Stimulated activated CD8-positive, alpha-beta memory T cell treated with anti-CD3 and anti-CD28 coated beads, Interleukin-2, amount 100 ng/mL, for 48 hours (primary cell): ENCODE measurements around the gene ARMC6.

ENCODE experiments used
- DNase-seq, 2 donors: peaks; one replicate each; pipeline ENCODE4 v3.0.0-alpha.2; 2020; ENCODE audit warnings: low read depth in 2 of 2

ARMC6 gene

GRCh38 chr19:19054315-19054938 is 21.0 kb downstream of the ARMC6 start:
- no peak for DNase-seq

DNA sequence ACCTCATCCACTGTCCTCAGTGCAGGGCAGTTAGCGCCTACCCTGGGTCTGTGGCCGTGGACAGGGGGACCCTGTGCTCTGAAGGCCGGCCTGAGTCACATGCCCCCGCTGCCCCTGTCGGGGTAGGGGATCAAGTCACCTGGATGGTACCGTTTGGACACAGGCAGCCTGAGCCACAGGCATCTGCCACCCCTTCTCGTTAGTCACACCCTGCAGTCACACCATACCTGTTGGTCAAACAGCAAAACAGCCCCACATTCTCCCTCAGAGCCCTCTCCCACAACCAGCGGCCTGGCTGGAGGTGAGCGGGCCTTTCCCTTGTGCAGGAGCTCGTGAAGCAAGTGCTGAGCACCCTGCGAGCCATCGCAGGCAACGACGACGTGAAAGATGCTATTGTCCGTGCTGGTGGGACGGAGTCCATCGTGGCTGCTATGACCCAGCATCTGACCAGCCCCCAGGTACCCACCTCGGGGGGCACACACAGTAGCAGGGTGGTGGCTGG is 21.6 kb downstream of the ARMC6 start:
- no peak for DNase-seq

- DNase-seq: no peak
Observed at GRCh38 chr19:19055701-19056100, 22.3 kb downstream of the ARMC6 start.

GRCh38 chr19:19056636-19057275 is 23.4 kb downstream of the ARMC6 start:
- DNase-seq: no peak

DNA sequence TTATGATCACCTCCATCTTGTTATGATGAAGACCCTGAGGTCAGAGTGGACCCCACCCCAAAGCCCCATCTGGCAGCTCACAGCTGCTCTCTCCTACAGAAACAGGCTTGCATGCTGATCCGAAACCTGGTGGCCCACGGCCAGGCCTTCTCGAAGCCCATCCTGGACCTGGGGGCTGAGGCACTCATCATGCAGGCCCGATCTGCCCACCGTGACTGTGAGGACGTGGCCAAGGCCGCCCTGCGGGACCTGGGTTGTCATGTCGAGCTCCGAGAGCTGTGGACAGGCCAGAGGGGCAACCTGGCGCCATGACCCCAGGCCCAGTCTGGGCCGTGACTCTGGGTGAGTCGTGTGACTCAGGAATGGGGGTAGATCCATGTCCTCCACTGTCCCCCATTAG is 23.9 kb downstream of the ARMC6 start:
- no peak for DNase-seq

DNA sequence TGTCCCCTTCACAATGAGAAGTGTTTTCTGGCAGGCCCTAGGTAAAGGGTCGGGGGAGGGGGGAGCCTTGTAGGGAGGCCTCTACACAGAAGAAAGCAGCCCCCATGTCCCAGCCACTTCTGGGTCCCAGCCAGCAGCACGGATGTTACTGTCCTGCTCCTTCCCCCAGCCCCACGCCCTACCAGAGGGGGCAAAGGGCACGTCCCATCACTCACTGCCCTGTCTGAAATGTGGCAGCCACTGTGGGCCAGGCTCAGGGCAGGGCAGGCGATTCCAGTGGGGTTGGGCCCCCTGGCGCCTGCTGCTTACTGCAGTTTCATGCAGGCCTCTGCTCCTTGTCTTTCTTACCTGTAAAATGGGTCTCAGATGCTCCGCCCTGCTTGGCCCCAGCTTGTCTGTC is 24.3 kb downstream of the ARMC6 start:
- no peak for DNase-seq

DNA sequence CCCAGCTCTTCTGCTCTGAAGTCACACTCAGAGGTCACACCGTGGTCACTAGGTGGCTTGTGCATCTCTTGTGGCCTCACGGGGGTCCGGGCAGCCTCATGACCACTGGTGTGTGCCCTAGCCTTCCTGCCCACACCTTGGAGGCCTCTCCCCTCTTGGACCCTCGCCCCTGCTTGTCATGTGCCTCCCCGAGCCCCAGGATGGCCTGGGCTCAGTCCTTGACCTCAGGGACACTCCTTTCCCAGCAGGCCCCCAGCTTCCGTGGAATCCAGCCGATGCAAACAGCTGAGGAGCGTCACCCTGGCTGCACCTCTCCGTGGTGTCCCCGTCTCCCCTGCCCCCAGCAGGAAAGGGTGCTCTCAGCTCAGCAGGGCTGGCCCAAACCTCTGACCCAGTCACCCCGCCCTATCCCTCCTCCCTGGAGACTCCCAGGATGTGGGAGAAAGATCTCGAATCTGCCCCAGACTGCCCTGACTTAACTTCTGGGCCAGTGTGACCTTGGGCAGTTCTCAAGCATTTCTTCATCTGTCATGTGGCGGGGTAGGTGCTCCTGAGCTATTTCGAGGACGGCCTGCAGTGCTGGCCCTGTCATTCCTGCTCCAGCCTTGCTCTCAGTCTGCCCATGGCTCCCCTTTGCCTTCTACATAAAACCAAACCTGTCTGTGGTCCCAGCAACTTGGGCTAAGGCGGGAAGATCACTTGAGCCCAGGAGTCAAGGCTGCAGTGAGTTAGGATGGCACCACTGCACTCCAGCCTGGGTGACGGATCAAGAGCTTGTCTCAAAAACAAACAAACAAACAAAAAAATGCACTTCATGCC is 25.8 kb downstream of the ARMC6 start:
- no peak for DNase-seq

- DNase-seq: no peak
Observed at GRCh38 chr19:19059837-19060611, 26.6 kb downstream of the ARMC6 start.

- no peak for DNase-seq
Observed at GRCh38 chr19:19061506-19061905, 28.1 kb downstream of the ARMC6 start.

DNA sequence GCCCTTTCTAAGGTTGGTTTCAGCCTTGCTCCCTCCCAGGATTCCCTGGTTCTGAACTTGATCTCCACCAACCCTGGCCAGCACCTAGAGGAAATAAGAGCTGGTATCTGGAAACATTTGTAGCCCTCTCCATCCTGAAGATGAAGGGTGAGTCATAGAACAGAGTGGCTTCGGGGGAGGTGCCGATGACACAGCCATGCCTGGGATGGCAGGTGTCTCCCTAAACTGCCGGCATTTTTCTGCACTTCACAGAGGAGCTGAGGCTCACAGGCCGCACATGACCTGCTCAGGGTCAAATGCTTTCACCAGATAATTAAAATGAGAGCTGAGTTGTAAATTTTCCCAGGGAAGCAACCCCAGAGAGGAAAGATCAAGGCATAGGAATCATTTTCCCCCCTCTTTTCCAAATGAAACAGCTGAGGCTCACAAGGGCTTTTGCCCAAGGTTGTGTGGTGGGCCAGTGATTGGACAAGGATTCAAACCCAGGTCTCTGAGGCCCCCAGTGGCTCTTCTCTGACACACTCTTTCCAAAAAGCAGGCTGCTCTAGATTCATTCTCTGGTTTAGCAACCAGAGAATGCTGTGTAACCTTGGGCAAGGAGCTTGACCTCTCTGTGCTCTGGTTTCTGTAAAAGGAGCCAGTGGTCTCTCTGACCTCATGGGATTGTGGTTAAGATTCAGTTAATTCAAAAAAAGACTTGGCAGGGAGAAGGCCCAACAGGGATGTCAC is 29.2 kb downstream of the ARMC6 start:
- peak in 1 of 2 donors; percentile 28 for DNase-seq

GRCh38 chr19:19063183-19064097 is 30.0 kb downstream of the ARMC6 start, which contains the start of gene SLC25A42:
Gene SLC25A42 (plus strand): TSS chr19:19063994. CDS start chr19:19096125, 32,131 bp downstream.
- peak; percentile 94 to 97 for DNase-seq

- peak in 1 of 2 donors; percentile 10 for DNase-seq
Observed at GRCh38 chr19:19064098-19064722, 30.8 kb downstream of the ARMC6 start.

DNA sequence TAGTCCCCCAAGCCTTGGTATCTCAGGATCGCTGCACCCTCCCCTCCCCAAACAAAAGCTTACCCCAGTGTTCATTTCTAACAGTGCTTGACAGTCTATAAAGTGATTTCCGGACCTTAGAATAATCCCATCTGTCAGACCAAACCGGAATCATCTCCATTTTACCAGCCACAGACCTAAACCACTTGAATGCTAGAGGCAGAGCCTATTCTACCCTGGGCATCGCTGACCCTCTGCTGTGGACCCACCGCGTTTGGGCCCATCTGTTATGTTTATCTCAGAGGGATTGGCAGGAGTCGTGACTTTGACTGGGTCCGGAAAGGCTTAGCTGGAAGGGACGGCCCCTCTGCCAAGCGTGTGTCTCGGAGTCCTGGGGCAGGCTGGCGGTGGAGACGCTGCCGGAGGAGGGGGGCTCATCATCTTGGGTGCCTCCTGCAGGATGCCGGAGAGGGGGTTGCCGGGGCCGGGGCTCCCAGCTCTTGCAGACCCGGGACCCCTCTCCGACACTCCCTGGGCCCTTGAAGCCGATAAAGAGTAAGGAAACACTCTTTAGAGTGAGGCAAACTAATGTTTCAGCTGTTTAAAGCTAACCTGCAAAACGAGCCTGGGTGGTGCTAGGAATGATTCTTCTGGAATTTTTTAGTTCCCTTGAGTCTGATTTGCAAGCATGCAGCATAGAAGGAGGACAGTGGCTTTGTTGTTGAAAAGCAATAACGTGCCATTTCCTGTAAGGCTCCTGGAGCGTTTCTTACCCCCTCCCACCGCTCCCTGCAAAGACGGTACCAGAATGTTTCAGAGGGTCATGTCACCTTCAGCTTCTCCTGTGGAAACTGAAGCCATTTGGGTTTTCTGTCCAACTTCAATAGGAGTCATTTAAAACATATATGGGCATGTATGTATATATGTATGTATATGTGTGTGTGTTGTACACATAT is 31.7 kb downstream of the ARMC6 start:
- peak; percentile 17 to 31 for DNase-seq

DNA sequence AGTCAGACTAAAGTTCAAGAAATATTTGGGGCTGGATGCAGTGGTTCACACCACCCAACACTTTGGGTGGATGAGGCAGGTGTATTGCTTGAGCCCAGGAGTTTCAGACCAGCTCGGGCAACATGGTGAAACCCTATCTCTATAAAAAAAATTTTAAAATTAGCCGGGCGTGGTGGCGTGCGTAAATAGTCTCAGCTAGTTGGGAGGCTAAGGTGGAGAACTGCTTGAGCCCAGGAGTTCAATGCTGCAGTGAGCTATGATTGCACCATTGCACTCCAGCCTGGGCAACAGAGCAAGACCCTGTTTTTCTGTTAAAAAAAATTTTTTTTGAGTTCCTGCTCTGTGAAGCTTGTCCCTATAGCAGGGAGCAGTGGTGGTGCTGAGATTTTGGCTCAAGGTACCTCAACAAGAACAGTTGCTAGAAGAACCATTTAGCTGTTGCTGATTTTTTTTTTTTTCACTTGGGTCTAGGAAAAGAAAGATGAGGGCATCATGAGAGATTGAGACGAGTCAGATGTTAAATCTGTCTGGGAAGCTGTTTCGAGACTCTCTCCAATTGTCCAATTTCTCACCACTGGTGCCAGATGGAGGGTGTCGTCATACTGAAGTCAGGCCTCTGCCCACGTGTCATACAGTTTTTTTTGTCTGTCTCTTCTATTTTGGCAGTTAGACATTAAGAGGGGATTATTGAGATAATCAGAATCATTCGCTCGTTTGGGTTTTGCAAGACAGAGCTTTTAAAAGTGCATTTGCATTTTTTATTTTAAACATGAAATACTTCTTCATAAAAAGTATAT is 34.1 kb downstream of the ARMC6 start:
- no peak for DNase-seq

DNA sequence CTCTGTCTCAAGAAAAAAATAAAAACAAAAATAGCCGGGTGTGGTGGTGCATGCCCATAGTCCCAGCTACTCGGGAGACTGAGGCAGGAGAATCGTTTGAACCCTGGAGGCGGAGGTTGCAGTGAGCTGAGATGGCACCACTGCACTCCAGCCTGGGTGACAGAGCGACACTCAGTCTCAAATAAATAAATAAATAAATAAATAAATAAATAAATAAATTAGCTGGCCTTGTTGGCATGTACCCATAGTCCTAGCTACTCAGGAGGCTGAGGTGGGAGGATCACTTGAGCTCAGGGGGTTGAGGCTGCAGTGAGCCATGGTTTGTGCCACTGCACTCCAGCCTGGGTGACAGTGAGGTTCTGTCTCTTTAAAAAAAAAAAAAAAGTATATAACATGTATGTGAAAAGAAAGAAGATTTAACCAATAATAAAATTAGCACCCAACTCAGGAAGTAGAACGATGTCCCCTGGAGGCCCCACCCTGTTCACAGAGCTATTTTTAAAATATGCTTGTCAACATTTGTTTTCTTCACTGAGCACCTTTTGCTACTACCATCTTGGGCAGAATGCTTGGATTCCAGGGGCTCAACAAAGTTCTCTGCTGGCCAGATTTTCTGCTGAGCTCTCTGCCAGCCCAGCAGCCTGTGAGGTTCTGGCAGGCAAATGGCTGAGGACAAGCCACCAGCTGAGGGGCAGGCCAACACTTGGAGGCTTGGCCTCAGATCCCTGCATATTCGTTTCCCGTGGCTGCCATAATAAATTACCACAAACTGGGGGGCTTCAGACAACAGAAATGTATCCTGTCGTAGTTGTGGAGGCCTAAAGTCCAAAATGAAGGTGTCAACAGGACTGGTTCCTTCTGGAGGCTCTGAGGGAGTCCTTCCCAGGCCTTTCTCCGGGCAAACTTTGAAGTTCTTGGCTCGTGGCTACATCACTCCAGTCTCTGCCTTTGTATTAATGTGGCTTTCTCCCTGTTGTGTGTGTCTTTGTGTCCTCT is 35.6 kb downstream of the ARMC6 start:
- DNase-seq: no peak

DNA sequence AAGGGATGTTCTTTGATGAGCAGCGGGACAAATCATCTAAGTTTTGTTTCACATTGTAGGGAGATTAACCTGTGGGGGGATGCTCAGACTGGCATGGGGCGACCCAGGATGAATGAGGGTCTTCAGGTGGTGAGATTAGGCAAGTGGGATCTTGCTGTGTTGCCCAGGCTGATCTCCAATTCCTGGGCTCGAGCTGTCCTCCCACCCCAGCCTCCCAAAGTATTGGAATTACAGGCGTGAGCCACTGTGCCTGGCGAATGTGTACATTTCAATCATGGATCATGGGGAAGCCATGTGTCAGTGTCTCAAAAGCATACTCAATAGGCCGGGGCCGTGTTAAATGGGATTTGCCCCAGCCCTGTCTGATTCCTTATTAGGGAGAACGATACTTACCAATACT is 38.5 kb downstream of the ARMC6 start:
- DNase-seq: no peak
